ENCODE results near the gene ZNF543.

ZNF543 gene

DNA sequence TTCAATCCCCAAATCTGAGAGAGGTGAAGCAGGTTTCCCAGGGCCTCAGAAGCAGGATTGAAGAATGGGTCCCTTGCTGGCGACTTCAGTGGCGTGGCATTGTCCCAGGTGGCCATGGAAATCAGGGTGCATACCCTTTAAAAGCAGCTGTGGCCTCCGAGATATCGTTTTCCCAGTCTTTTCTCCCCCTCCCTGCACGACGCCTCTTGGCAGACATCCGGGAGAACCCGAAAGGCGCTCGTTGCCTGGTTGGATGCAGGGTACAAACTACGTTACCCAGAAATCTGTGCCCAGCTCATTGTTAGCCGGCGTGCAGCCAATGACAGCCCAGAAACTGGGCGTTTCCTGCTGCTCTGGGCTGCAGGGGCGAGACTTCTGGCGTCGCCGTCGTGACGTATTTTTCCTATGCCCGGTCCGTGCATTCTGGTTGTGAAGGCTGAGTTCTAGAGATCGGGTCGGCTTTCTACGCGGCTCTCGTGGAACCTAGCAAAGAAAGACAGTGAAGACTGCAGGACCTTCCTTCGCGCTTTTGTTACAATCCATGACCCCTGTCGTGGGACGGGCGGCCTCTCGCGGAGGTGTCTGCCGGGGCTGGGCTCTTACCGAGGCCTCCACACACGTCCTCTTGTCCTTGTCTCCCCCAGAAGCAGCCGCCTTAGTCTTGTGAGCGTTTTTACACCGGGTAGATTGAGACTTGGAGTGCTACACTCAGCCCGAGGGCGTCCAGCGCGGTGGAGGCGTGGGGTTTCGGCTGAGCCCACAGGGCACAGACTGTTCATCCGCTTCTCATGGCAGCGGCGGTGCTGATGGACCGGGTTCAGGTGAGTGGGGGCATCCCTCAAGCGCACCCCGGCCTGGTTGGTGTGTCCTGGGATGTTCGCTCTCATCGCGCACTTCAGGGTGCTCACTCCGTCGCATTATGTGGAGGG is 30.9 kb downstream of the ZNF543 start, which contains the start of gene ZNF304:
ZNF304 (plus strand) TSS at position 395 of the 929 bp plus-strand sequence; CDS start at position 789, 394 bp downstream.
- peak within 1 kb of the TSS; percentile 69 for H3K27ac ChIP-seq

DNA sequence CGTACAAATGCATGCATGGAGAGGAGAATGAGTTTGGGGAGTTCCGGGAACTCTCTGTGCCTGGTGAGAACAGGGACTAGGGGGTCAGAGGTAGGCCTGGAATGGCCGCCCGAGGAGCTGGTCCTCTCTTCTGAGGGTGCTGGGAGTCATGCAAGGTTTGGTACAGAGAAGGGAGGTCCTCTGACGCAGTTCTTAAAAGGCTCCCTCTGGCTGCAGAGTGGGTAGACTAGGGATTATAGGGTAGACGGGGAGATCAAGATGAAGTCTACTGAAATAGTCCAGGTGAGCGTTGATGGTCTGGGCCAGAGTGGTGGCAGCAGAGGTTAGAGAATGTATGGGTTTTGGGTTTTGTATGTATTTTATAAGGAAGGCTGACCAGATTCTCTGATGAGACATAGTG is 31.6 kb downstream of the ZNF543 start:
- peak overlapping the region; percentile 69 for H3K27ac ChIP-seq
- TF ChIP-seq, protein P1, sequence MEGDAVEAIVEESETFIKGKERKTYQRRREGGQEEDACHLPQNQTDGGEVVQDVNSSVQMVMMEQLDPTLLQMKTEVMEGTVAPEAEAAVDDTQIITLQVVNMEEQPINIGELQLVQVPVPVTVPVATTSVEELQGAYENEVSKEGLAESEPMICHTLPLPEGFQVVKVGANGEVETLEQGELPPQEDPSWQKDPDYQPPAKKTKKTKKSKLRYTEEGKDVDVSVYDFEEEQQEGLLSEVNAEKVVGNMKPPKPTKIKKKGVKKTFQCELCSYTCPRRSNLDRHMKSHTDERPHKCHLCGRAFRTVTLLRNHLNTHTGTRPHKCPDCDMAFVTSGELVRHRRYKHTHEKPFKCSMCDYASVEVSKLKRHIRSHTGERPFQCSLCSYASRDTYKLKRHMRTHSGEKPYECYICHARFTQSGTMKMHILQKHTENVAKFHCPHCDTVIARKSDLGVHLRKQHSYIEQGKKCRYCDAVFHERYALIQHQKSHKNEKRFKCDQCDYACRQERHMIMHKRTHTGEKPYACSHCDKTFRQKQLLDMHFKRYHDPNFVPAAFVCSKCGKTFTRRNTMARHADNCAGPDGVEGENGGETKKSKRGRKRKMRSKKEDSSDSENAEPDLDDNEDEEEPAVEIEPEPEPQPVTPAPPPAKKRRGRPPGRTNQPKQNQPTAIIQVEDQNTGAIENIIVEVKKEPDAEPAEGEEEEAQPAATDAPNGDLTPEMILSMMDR (conservative IDR thresholded peaks at IDR 0.05), result no peak
- no peak for TF ChIP-seq ZFX (IDR thresholded peaks at IDR 0.05)

More for the DNA sequence above, 30.9 kb downstream of the ZNF543 start, which contains the start of gene ZNF304:
- TF ChIP-seq ZFX (IDR thresholded peaks at IDR 0.05), result peak; percentile 43; the same call in 1 of the 2 replicates
- TF ChIP-seq, protein P1 (conservative IDR thresholded peaks at IDR 0.05), result no peak

DNA sequence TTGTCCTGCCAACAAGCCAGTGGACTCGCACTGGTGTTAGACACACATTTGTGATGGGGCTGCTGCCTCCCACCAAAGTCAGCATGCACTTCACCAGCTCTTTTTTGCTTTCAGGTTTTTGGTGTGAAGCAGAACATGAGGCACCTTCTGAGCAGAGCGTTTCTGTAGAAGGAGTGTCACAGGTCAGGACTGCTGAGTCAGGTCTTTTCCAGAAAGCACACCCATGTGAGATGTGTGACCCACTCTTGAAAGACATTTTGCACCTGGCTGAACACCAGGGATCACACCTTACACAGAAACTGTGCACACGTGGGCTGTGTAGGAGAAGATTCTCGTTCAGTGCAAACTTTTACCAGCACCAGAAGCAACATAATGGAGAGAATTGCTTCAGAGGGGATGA is 35.6 kb downstream of the ZNF543 start:
- no peak for TF ChIP-seq ZFX (IDR thresholded peaks at IDR 0.05)
- TF ChIP-seq, protein P1 (conservative IDR thresholded peaks at IDR 0.05), result no peak
- H3K27ac ChIP-seq, result no peak overlapping the region

DNA sequence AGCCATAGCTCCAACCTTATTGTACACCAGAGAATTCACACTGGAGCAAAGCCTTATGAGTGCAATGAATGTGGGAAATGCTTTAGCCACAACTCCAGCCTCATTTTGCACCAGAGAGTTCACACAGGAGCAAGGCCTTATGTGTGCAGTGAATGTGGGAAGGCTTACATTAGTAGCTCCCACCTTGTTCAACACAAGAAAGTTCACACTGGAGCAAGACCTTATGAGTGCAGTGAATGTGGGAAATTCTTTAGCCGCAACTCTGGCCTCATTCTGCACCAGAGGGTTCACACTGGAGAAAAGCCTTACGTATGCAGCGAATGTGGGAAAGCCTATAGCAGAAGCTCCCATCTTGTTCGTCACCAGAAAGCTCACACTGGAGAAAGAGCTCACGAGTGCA is 37.1 kb downstream of the ZNF543 start:
- no peak for TF ChIP-seq ZFX (IDR thresholded peaks at IDR 0.05)
- TF ChIP-seq, protein P1 (conservative IDR thresholded peaks at IDR 0.05), result no peak
- H3K27ac ChIP-seq, result no peak overlapping the region

DNA sequence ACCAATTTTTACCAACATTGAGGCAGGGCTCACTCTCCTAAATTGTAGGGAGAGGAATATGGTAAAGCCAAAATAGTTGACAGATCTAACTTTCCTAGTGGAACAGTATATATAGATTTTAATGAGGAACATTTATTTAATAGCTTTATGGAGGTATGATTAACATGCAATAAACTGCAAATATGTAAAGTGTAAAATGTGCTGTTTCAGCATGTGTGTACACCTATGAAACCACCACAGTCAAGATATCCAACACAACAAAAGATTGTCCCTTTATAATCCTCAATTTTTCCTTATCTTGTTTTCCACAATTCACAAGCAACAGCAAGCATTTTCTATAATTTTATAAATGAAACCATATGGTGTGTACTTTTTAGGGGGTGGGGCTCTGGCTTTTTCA is 39.0 kb downstream of the ZNF543 start:
- no peak for TF ChIP-seq ZFX (IDR thresholded peaks at IDR 0.05)
- TF ChIP-seq, protein P1 (conservative IDR thresholded peaks at IDR 0.05), result no peak

DNA sequence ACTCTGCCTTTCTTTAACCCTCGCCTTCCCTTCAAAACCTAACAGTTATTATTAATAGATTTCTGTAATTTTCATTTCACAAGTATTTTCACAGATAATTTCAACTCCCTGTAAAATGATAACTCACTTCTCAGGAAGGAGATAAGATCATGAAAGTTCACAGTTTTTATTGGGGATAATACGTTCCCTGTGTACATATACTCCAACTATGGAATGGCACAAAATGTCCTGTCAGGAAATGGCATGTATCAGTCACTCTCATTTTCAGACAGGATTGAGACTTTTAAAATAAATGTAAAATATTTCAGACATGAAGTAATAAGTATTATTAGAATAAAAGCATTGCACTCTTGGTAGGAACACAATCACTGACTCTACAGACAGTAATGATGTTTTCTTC is 42.1 kb downstream of the ZNF543 start:
- no peak overlapping the region for H3K27ac ChIP-seq
- TF ChIP-seq, protein P1 (conservative IDR thresholded peaks at IDR 0.05), result no peak
- TF ChIP-seq ZFX (IDR thresholded peaks at IDR 0.05), result no peak

More for the DNA sequence above, 39.0 kb downstream of the ZNF543 start:
- no peak overlapping the region for H3K27ac ChIP-seq

DNA sequence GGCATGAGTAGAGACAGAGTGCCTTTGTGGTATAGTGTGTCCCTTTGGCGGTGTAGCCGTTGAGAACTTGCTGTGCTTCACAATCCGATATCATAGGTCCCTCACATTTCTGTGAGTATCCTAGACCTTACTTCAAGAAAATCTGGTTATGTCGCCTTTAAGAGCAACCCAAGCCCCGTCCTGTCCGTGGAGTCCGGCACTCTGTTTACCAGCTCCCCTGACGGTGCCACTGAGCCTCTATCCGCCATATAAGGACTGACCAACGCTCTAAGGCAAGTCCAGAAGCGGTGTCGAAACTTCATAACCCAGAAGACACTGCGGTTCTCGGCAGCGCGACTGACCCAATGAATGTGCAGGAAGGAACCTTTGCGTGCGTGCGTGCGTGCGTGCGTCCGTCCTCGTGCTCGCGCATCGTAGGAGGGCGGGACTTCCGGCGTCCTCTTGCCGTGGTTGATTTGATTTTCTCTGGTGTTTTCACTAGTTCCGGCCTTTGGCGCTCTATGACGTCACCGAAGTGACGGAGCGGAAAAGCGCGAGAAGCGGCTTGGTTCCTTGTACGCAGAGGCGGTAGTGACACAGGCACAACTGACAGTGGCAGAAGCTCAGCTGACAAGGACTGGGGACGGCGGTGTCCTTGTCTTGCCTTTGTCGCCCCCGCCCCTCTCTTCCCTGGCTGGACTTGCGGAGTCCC is 42.9 kb downstream of the ZNF543 start, which contains the start of the genes TRAPPC2B and ZNF547:
TRAPPC2B (plus strand) TSS at position 555 of the 691 bp plus-strand sequence. CDS start 1,283 bp downstream, outside the sequence.
ZNF547 (plus strand) TSS at position 555 of the 691 bp plus-strand sequence. CDS start 5,005 bp downstream, outside the sequence.
- TF ChIP-seq, protein P1 (conservative IDR thresholded peaks at IDR 0.05), result no peak
- no peak for TF ChIP-seq ZFX (IDR thresholded peaks at IDR 0.05)
- H3K27ac ChIP-seq, result peak within 1 kb of the TSS; percentile 73
